Measurements from ENCODE around the gene NR2C1. TPM values are rescaled to one million over a fixed set of nuclear protein-coding genes. Genes with fewer than 3 reads are reported as not detected.

The NR2C1 gene
- total RNA-seq, 1 experiment from 2014 or later, result 42.1 TPM

DNA sequence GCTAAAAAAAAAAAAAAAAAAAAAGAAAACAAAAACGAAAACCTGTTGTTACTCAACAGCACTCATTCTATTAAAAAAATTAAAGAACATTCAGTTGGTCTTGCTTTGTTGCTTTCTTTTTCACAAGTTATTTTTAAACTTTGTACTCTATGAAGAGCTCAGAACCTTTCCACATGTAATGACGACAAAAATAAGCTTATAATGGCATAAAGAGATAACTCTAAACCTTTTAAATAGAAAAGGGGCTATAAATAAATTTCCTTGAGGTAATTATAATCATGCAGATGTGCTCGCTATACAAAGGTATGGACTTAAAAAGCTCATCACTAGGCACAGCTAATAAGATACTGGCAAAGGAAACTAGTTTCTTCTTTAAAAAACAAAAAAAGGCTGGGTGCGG, 13.4 kb downstream of the NR2C1 start:
- TF ChIP-seq EZH2 (IDR thresholded peaks at IDR 0.05; ENCODE audit: borderline replicate concordance, low read depth, low read length, poor library complexity, severe bottlenecking), result no peak
- TF ChIP-seq, protein P1, sequence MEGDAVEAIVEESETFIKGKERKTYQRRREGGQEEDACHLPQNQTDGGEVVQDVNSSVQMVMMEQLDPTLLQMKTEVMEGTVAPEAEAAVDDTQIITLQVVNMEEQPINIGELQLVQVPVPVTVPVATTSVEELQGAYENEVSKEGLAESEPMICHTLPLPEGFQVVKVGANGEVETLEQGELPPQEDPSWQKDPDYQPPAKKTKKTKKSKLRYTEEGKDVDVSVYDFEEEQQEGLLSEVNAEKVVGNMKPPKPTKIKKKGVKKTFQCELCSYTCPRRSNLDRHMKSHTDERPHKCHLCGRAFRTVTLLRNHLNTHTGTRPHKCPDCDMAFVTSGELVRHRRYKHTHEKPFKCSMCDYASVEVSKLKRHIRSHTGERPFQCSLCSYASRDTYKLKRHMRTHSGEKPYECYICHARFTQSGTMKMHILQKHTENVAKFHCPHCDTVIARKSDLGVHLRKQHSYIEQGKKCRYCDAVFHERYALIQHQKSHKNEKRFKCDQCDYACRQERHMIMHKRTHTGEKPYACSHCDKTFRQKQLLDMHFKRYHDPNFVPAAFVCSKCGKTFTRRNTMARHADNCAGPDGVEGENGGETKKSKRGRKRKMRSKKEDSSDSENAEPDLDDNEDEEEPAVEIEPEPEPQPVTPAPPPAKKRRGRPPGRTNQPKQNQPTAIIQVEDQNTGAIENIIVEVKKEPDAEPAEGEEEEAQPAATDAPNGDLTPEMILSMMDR (conservative IDR thresholded peaks at IDR 0.05; ENCODE audit: low read depth, low read length), result no peak
- DNase-seq (ENCODE audit: low spot score), result no peak
- Histone ChIP-seq H3K27ac (ENCODE audit: low read depth, low read length, poor library complexity, severe bottlenecking) (no peak overlapping the region), H3K4me3 (ENCODE audit: low read depth, low read length, poor library complexity, severe bottlenecking) (no peak overlapping the region), H3K4me1 (ENCODE audit: insufficient read depth, low read length, poor library complexity, severe bottlenecking) (no peaks in the 10 kb centered on the region), H3K36me3 (ENCODE audit: insufficient read depth, low read length, poor library complexity, severe bottlenecking) (peaks cover 73% of the 10 kb centered on the region), H3K27me3 (replicated peaks; ENCODE audit: insufficient read depth, low read depth, low read length, poor library complexity) (no peaks in the 10 kb centered on the region), H3K9me3 (ENCODE audit: low read depth, low read length, poor library complexity, severe bottlenecking) (no peaks in the 10 kb centered on the region)
- POLR2A ChIA-PET (ENCODE audit: low non-redundant PET), result no interaction called here
- CTCF ChIA-PET, result interaction anchor here (0.7 kb wide), 1 partner anchor 517 kb away, joined by 5 read pairs; no protein-coding TSS in a partner anchor
- intact Hi-C loops (cut with micrococcal nuclease; ENCODE audit: unreplicated experiment), result no loop called here
- no TSS peak for BruUV-seq (replicated peaks)

DNA sequence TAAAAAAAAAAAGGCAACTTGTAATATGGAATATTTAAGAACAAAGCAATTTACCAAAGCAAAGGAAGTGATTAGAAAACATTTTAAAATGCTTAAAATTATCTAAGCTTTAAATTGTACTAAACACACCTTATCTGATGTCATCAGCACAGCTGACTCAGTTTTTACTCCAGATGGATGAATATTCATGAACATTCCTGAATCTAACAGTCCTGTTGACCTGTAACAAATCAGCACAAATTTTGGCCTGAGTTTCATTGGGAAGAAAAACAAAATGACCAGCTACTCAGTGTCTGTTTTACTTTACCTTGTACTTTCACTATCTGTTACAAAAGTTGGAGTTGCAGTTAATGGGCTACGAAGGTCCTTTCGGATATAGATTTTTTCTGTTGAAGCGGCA, 16.0 kb downstream of the NR2C1 start:
- H3K9me3 ChIP-seq (ENCODE audit: low read depth, low read length, poor library complexity, severe bottlenecking), result no peaks in the 10 kb centered on the region
- POLR2A ChIA-PET (ENCODE audit: low non-redundant PET), result no interaction called here
- no peaks in the 10 kb centered on the region for H3K4me1 ChIP-seq (ENCODE audit: insufficient read depth, low read length, poor library complexity, severe bottlenecking)
- BruUV-seq (replicated peaks), result no TSS peak
- H3K27me3 ChIP-seq (replicated peaks; ENCODE audit: insufficient read depth, low read depth, low read length, poor library complexity), result no peaks in the 10 kb centered on the region
- intact Hi-C loops (cut with micrococcal nuclease; ENCODE audit: unreplicated experiment), result no loop called here
- H3K4me3 ChIP-seq (ENCODE audit: low read depth, low read length, poor library complexity, severe bottlenecking), result no peak overlapping the region
- TF ChIP-seq EZH2 (IDR thresholded peaks at IDR 0.05; ENCODE audit: borderline replicate concordance, low read depth, low read length, poor library complexity, severe bottlenecking), result no peak
- TF ChIP-seq, protein P1 (conservative IDR thresholded peaks at IDR 0.05; ENCODE audit: low read depth, low read length), result no peak
- CTCF ChIA-PET, result interaction anchor here (0.7 kb wide), 1 partner anchor 20 kb away, joined by 7 read pairs; no protein-coding TSS in a partner anchor
- no peak for DNase-seq (ENCODE audit: low spot score)
- peaks cover 64% of the 10 kb centered on the region for H3K36me3 ChIP-seq (ENCODE audit: insufficient read depth, low read length, poor library complexity, severe bottlenecking)
- H3K27ac ChIP-seq (ENCODE audit: low read depth, low read length, poor library complexity, severe bottlenecking), result no peak overlapping the region

DNA sequence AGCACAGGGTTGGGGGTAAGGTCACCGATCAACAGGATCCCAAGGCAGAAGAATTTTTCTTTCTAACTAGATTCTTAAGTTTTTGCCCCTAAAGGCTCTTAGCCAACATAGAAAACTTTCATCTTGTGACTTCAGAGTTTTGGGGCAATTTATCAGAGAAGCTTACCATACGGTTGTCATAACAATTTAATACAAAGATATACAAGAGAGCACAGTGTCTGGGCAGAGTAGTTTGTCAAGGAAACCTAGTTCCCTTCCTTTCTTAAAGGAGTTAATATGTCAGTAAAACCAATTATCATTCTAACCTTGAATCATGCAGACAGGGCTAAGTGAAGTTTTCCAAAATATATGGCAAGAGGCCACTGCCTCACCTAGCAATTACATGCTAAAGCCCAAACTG, 18.4 kb downstream of the NR2C1 start:
- BruUV-seq (replicated peaks), result no TSS peak
- H3K27ac ChIP-seq (ENCODE audit: low read depth, low read length, poor library complexity, severe bottlenecking), result no peak overlapping the region
- H3K4me3 ChIP-seq (ENCODE audit: low read depth, low read length, poor library complexity, severe bottlenecking), result no peak overlapping the region
- TF ChIP-seq, protein P1 (conservative IDR thresholded peaks at IDR 0.05; ENCODE audit: low read depth, low read length), result no peak
- no peak for TF ChIP-seq EZH2 (IDR thresholded peaks at IDR 0.05; ENCODE audit: borderline replicate concordance, low read depth, low read length, poor library complexity, severe bottlenecking)
- no peaks in the 10 kb centered on the region for H3K4me1 ChIP-seq (ENCODE audit: insufficient read depth, low read length, poor library complexity, severe bottlenecking)
- no peaks in the 10 kb centered on the region for H3K27me3 ChIP-seq (replicated peaks; ENCODE audit: insufficient read depth, low read depth, low read length, poor library complexity)
- CTCF ChIA-PET, result no interaction called here
- DNase-seq (ENCODE audit: low spot score), result no peak
- peaks cover 54% of the 10 kb centered on the region for H3K36me3 ChIP-seq (ENCODE audit: insufficient read depth, low read length, poor library complexity, severe bottlenecking)
- POLR2A ChIA-PET (ENCODE audit: low non-redundant PET), result no interaction called here
- H3K9me3 ChIP-seq (ENCODE audit: low read depth, low read length, poor library complexity, severe bottlenecking), result no peaks in the 10 kb centered on the region
- intact Hi-C loops (cut with micrococcal nuclease; ENCODE audit: unreplicated experiment), result no loop called here
